ENCODE measurements around the gene FOSL1. TPM values are rescaled to one million over a fixed set of nuclear protein-coding genes. Genes with fewer than 3 reads are reported as not detected.

The FOSL1 gene
- total RNA-seq, 4 donors from 2014 or later, result 1.3 to 3.3 (median 1.4) TPM; not detected in 1

DNA sequence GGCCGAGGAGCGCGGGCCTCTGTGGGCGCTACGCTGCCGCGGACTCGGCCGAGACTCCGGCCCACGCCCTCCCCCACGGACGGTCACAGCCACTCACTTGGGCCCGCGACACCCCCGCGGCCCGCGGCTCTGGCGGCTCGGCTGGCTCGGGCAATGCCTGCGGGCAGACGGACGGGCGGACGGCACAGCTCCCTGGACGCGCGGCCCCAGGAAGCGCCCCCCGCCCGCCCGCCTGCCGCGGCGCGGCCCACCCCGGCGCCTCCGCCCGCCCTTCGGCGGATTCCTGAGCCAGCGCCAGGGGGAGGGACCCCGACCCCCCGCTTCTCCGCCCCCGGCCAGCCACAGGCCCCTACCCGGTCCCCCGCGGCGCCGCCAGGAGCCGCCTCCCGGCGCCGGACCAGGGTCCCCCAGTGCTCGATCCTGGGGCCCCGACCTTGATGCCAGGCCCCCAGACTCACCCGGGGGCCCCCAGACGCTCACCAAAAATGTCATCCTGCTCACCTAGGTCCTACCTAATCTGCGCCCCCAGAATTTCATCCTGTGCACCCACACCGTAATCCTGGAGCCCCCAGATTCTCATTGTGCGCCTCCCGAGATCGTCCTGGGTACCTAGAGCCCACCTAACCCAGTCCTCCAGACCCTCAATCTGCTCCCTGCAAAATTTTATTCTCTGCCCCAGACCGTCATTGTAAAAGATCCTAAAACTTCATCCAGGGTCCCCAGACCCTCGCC, 27.4 kb downstream of the FOSL1 start, which contains the start of gene EFEMP2:
Gene EFEMP2, minus strand, starts transcription at position 215 of the 732 bp plus-strand sequence. CDS start 446 bp downstream, outside the sequence.
- Histone ChIP-seq H3K9me3 (no peaks in the 10 kb centered on the region), H3K4me1 (peaks cover 0 to 42% (median 12%) of the 10 kb centered on the region in 4 donors), H3K27ac (peak within 1 kb of the TSS; percentile 84 to 95 (median 92)), H3K4me3 (peak within 1 kb of the TSS; percentile 44 to 69 (median 56)), H3K36me3 (peaks cover 0 to 32% (median 0%) of the 10 kb centered on the region in 3 donors), H3K27me3 (no peaks in the 10 kb centered on the region)
- no peak for DNase-seq (ENCODE audit: low spot score in 2 of 2)
- no peak for TF ChIP-seq POLR2A (IDR thresholded peaks at IDR 0.05)
- TF ChIP-seq, protein P1, sequence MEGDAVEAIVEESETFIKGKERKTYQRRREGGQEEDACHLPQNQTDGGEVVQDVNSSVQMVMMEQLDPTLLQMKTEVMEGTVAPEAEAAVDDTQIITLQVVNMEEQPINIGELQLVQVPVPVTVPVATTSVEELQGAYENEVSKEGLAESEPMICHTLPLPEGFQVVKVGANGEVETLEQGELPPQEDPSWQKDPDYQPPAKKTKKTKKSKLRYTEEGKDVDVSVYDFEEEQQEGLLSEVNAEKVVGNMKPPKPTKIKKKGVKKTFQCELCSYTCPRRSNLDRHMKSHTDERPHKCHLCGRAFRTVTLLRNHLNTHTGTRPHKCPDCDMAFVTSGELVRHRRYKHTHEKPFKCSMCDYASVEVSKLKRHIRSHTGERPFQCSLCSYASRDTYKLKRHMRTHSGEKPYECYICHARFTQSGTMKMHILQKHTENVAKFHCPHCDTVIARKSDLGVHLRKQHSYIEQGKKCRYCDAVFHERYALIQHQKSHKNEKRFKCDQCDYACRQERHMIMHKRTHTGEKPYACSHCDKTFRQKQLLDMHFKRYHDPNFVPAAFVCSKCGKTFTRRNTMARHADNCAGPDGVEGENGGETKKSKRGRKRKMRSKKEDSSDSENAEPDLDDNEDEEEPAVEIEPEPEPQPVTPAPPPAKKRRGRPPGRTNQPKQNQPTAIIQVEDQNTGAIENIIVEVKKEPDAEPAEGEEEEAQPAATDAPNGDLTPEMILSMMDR (IDR thresholded peaks at IDR 0.05), result no peak
- no peak for TF ChIP-seq EP300 (IDR thresholded peaks at IDR 0.05)
- WGBS, 2 donors, result 0 to 2% methylated on average over 15 to 22 of the region's 69 CpGs

DNA sequence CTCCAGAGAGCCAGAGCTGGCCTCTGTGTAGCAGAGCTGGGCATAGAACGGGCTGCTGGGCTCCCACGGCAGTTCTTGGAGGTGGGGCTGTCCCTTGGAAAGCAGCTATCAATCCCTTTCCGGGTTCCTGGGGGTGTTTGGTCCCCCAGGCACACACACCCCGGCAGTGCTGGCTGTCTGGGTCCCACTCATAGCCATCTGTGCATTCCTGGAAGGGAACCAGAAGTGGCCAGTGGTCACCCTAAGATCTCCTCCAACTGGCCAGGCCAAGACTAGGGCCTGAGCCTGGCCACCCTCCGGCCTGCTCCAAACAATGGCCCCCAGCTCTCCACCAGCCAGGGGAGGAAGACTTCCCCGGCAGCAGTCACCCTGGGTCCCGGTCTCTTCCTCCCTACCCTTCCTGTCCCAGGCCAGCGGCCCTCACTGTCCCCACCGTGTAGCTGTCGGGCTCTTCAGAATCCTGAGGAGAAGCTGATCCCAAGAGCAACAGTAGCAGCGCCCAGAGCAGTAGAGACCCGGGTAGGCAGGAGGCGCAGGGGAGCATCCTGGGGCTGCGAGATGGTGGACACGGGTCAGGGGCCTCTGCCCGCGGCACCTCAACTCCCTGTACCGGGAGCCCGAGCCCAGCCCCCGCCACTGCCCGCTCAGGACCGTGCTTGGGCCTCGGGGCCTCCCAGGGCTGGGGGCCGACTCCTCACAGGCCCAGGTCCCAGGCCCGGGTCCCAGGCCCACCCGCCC, 28.2 kb downstream of the FOSL1 start:
- H3K27me3 ChIP-seq, result no peaks in the 10 kb centered on the region
- no peaks in the 10 kb centered on the region for H3K9me3 ChIP-seq
- no peak for DNase-seq (ENCODE audit: low spot score in 2 of 2)
- H3K4me1 ChIP-seq, result peaks cover 0 to 46% (median 12%) of the 10 kb centered on the region in 4 donors
- H3K36me3 ChIP-seq, result peaks cover 0 to 39% (median 0%) of the 10 kb centered on the region in 3 donors
- TF ChIP-seq, protein P1 (IDR thresholded peaks at IDR 0.05), result no peak
- TF ChIP-seq EP300 (IDR thresholded peaks at IDR 0.05) (no peak), POLR2A (IDR thresholded peaks at IDR 0.05) (no peak)
- 15 to 16% methylated on average over 8 to 13 of the region's 26 CpGs for WGBS, 2 donors
- peak overlapping the region; percentile 84 to 95 (median 92) for H3K27ac ChIP-seq
- peak overlapping the region; percentile 44 to 69 (median 56) for H3K4me3 ChIP-seq

- Histone ChIP-seq H3K27ac (peak overlapping the region in 3 of 4 donors; percentile 88 to 95 (median 95)), H3K36me3 (peaks cover 0 to 49% (median 2%) of the 10 kb centered on the region in 3 donors), H3K9me3 (no peaks in the 10 kb centered on the region), H3K4me1 (peaks cover 0 to 46% (median 12%) of the 10 kb centered on the region in 4 donors), H3K4me3 (peak overlapping the region in 1 of 4 donors; percentile 69), H3K27me3 (no peaks in the 10 kb centered on the region)
- DNase-seq (ENCODE audit: low spot score in 2 of 2), result no peak
- TF ChIP-seq, protein P1 (IDR thresholded peaks at IDR 0.05), result no peak
- TF ChIP-seq POLR2A (IDR thresholded peaks at IDR 0.05) (no peak), EP300 (IDR thresholded peaks at IDR 0.05) (no peak)
- 65 to 69% methylated on average over 17 to 20 of the region's 24 CpGs for WGBS, 2 donors
Observed at GRCh38 chr11:65870706-65871681, 29.2 kb downstream of the FOSL1 start.

GRCh38 chr11:65870307-65870658, 29.9 kb downstream of the FOSL1 start:
- Histone ChIP-seq H3K27ac (peak overlapping the region in 1 of 4 donors; percentile 95), H3K36me3 (peaks cover 0 to 56% (median 9%) of the 10 kb centered on the region in 3 donors), H3K4me3 (no peak overlapping the region), H3K9me3 (no peaks in the 10 kb centered on the region), H3K27me3 (no peaks in the 10 kb centered on the region), H3K4me1 (peaks cover 0 to 46% (median 12%) of the 10 kb centered on the region in 4 donors)
- no peak for TF ChIP-seq EP300 (IDR thresholded peaks at IDR 0.05)
- no peak for TF ChIP-seq POLR2A (IDR thresholded peaks at IDR 0.05)
- TF ChIP-seq, protein P1 (IDR thresholded peaks at IDR 0.05), result no peak
- no peak for DNase-seq (ENCODE audit: low spot score in 2 of 2)
- WGBS, 2 donors, result 52 to 70% methylated on average over 5 to 10 of the region's 11 CpGs

Data from tibial nerve (tissue), 4 donors.